H1 (cell line): ENCODE measurements around the gene VWA2. TPM values are rescaled to one million over a fixed set of nuclear protein-coding genes. Genes with fewer than 3 reads are reported as not detected.

Experiments
- CTCF ChIA-PET: fragments of 300-600 bp; sonication (Branson Sonifier 250); formaldehyde crosslinking; loops from one replicate; lab custom pipeline; 2021; ENCODE audit not compliant: partially characterized antibody; lab: Charles Lee
- POLR2A ChIA-PET: fragments of 300-600 bp; sonication (Branson Sonifier 250); formaldehyde crosslinking; loops from one replicate; lab custom pipeline; 2021; ENCODE audit warnings: inconsistent platforms; ENCODE audit not compliant: partially characterized antibody; lab: Charles Lee
- DNase-seq, 2 experiments: peaks; one replicate each; pipeline versions ENCODE4 v3.0.0 to v3.0.0-alpha.2; 2010 to 2022; ENCODE audit warnings: low spot score in 2 of 2, low read depth in 1 of 2, mixed read lengths in 1 of 2
- FAIRE-seq: peaks from 2 replicates; lab custom pipeline; 2011; peaks lifted over from hg19 to GRCh38; lab: Jason Lieb, UNC
- H2AFZ ChIP-seq: 2 replicates; pipeline ENCODE4 v1.8.1; 2012; ENCODE audit warnings: low read length, inconsistent platforms
- H2AK5ac ChIP-seq: 2 replicates; pipeline ENCODE4 v1.6.1; 2013; ENCODE audit warnings: low read depth, low read length
- H2BK120ac ChIP-seq: replicated peaks from 2 replicates; pipeline ENCODE3; 2013; ENCODE audit warnings: low read depth, low read length, inconsistent platforms
- H2BK12ac ChIP-seq: 2 replicates; pipeline ENCODE4 v1.6.1; 2013; ENCODE audit warnings: low read depth, low read length
- H2BK15ac ChIP-seq: 2 replicates; pipeline ENCODE4 v1.6.1; 2013; ENCODE audit warnings: low read length
- H2BK20ac ChIP-seq: 2 replicates; pipeline ENCODE4 v1.6.1; 2013; ENCODE audit warnings: low read length
- H2BK5ac ChIP-seq: 2 replicates; pipeline ENCODE4 v1.6.1; 2013; ENCODE audit warnings: low read depth, low read length
- H3K14ac ChIP-seq: 2 replicates; pipeline ENCODE4 v1.6.1; 2013; ENCODE audit warnings: inconsistent platforms; ENCODE audit not compliant: insufficient read length
- H3K18ac ChIP-seq: 2 replicates; pipeline ENCODE4 v1.6.1; 2013; ENCODE audit warnings: low read length; ENCODE audit errors: extremely low read depth
- H3K23ac ChIP-seq: 2 replicates; pipeline ENCODE4 v1.6.1; 2013; ENCODE audit warnings: inconsistent platforms; ENCODE audit not compliant: insufficient read length
- H3K23me2 ChIP-seq: 2 replicates; pipeline ENCODE4 v1.6.1; 2013; ENCODE audit warnings: low read depth, low read length
- H3K27ac ChIP-seq: 2 replicates; pipeline ENCODE4 v1.6.1; 2011; ENCODE audit warnings: low read depth, low read length, inconsistent platforms
- H3K27me3 ChIP-seq, 4 experiments: replicated peaks in 1 of 4; 1 replicate in 1 of 4; 2 replicates in 3 of 4; pipeline versions ENCODE4 v1.6.1 to v1.8.1; 2011 to 2013; ENCODE audit warnings: low read length in 3 of 4, mild to moderate bottlenecking in 3 of 4, inconsistent platforms in 2 of 4, mixed read lengths in 2 of 4, moderate library complexity in 1 of 4; ENCODE audit not compliant: control insufficient read depth in 3 of 4, insufficient read depth in 3 of 4; ENCODE audit errors: extremely low read depth in 1 of 4
- H3K36me3 ChIP-seq, 4 experiments: 2 replicates each; pipeline versions ENCODE4 v1.6.1 to v1.8.1; 2011 to 2013; ENCODE audit warnings: mild to moderate bottlenecking in 4 of 4, low read length in 3 of 4, moderate library complexity in 2 of 4, control low read depth in 1 of 4, inconsistent platforms in 1 of 4; ENCODE audit not compliant: insufficient read depth in 4 of 4, control insufficient read depth in 2 of 4
- H3K4ac ChIP-seq: replicated peaks from 2 replicates; pipeline ENCODE3; 2013; ENCODE audit warnings: low read length, low read depth, mixed read lengths, inconsistent platforms; ENCODE audit not compliant: insufficient read length
- H3K4me1 ChIP-seq, 4 experiments: replicated peaks in 1 of 4; 1 replicate in 1 of 4; 2 replicates in 3 of 4; pipeline versions ENCODE4 v1.6.1 to v1.8.1; 2011 to 2013; ENCODE audit warnings: low read length in 3 of 4, inconsistent platforms in 2 of 4, mixed read lengths in 1 of 4; ENCODE audit not compliant: insufficient read depth in 4 of 4, control insufficient read depth in 3 of 4
- H3K4me2 ChIP-seq, 2 experiments: 2 replicates each; pipeline versions ENCODE4 v1.6.1 to v1.8.1; 2011 to 2013; ENCODE audit warnings: low read depth in 2 of 2, low read length in 2 of 2, control low read depth in 1 of 2, inconsistent platforms in 1 of 2, mild to moderate bottlenecking in 1 of 2; ENCODE audit not compliant: insufficient read depth in 1 of 2
- H3K4me3 ChIP-seq, 4 experiments: fragments of 200-600, 300-600 bp in 1 of 4; sonication (generic), shearing (Covaris generic), sonication (Bioruptor Twin) in 1 of 4; 2 replicates each; pipeline versions ENCODE4 v1.5.1 to v1.8.1; 2011 to 2016; ENCODE audit warnings: low read length in 4 of 4, low read depth in 3 of 4, control low read depth in 2 of 4, inconsistent platforms in 2 of 4, mild to moderate bottlenecking in 2 of 4, mixed read lengths in 1 of 4, moderate library complexity in 1 of 4; ENCODE audit not compliant: insufficient read depth in 2 of 4; ENCODE audit errors: extremely low read depth in 1 of 4
- H3K56ac ChIP-seq: replicated peaks from 2 replicates; pipeline ENCODE3; 2013; ENCODE audit warnings: low read depth, mild to moderate bottlenecking, mixed read lengths, low read length, inconsistent platforms; ENCODE audit not compliant: insufficient read length
- H3K79me1 ChIP-seq: 2 replicates; pipeline ENCODE4 v1.6.1; 2013; ENCODE audit warnings: low read depth, low read length, control low read depth
- H3K79me2 ChIP-seq, 2 experiments: 2 replicates each; pipeline versions ENCODE4 v1.6.1 to v1.8.1; 2012 to 2013; ENCODE audit warnings: low read length in 2 of 2, mild to moderate bottlenecking in 2 of 2, inconsistent platforms in 1 of 2; ENCODE audit not compliant: insufficient read depth in 2 of 2, control insufficient read depth in 1 of 2
- H3K9ac ChIP-seq, 4 experiments: replicated peaks in 1 of 4; 1 replicate in 1 of 4; 2 replicates in 3 of 4; pipeline versions ENCODE4 v1.6.1 to v1.8.1; 2011 to 2013; ENCODE audit warnings: low read depth in 3 of 4, low read length in 3 of 4, control low read depth in 2 of 4, mild to moderate bottlenecking in 2 of 4, moderate library complexity in 2 of 4, inconsistent platforms in 1 of 4; ENCODE audit errors: extremely low read depth in 1 of 4
- H3K9me3 ChIP-seq, 2 experiments: 2 replicates each; pipeline versions ENCODE4 v1.6.1 to v1.8.1; 2012 to 2013; ENCODE audit warnings: mild to moderate bottlenecking in 2 of 2, moderate library complexity in 2 of 2, control low read depth in 1 of 2, inconsistent platforms in 1 of 2, low read depth in 1 of 2, low read length in 1 of 2, mixed read lengths in 1 of 2; ENCODE audit not compliant: insufficient read depth in 2 of 2
- H4K20me1 ChIP-seq, 2 experiments: replicated peaks in 1 of 2; 2 replicates each; pipeline versions ENCODE3 to v1.8.1; 2011 to 2013; ENCODE audit warnings: inconsistent platforms in 2 of 2, low read length in 2 of 2, mild to moderate bottlenecking in 1 of 2; ENCODE audit not compliant: insufficient read depth in 2 of 2, control insufficient read depth in 1 of 2
- H4K5ac ChIP-seq: 2 replicates; pipeline ENCODE4 v1.6.1; 2013; ENCODE audit warnings: low read length, low read depth, mixed read lengths, inconsistent platforms; ENCODE audit not compliant: insufficient read length
- H4K8ac ChIP-seq: 2 replicates; pipeline ENCODE4 v1.8.0; 2013; ENCODE audit warnings: mild to moderate bottlenecking, moderate library complexity, low read length, inconsistent platforms; ENCODE audit not compliant: insufficient read depth; ENCODE audit errors: extremely low read depth
- H4K91ac ChIP-seq: replicated peaks from 2 replicates; pipeline ENCODE3; 2013; ENCODE audit warnings: low read length, mixed read lengths, inconsistent platforms; ENCODE audit not compliant: insufficient read length
- ATF3 ChIP-seq: IDR thresholded peaks from 2 replicates; pipeline ENCODE4 v1.6.1; 2011; ENCODE audit warnings: low read depth, mild to moderate bottlenecking, low read length; ENCODE audit not compliant: insufficient read depth
- EP300 ChIP-seq, 2 experiments: IDR thresholded peaks; 1 replicate in 1 of 2; 2 replicates in 1 of 2; pipeline ENCODE4 v1.6.1; 2011 to 2012; ENCODE audit warnings: low read depth in 2 of 2, low read length in 2 of 2, mild to moderate bottlenecking in 2 of 2, borderline replicate concordance in 1 of 2, inconsistent platforms in 1 of 2, moderate library complexity in 1 of 2
- GABPA ChIP-seq: IDR thresholded peaks from 2 replicates; pipeline ENCODE4 v1.6.1; 2011; ENCODE audit warnings: mild to moderate bottlenecking, low read length, moderate library complexity, borderline replicate concordance; ENCODE audit not compliant: insufficient read depth
- MAFK ChIP-seq: IDR thresholded peaks from 2 replicates; pipeline ENCODE4 v1.6.1; 2012; ENCODE audit warnings: low read depth, mild to moderate bottlenecking, improper control_type of control experiment, low read length
- MAX ChIP-seq: IDR thresholded peaks from 2 replicates; pipeline ENCODE4 v1.6.1; 2012; ENCODE audit warnings: inconsistent platforms
- SIRT6 ChIP-seq: IDR thresholded peaks from one replicate; pipeline ENCODE4 v1.7.1; 2012; ENCODE audit warnings: low read length, inconsistent platforms
- SP2 ChIP-seq: IDR thresholded peaks from 2 replicates; pipeline ENCODE4 v1.6.1; 2012; ENCODE audit warnings: mild to moderate bottlenecking, low read length, inconsistent platforms
- SP4 ChIP-seq: IDR thresholded peaks from 2 replicates; pipeline ENCODE4 v1.6.1; 2012; ENCODE audit warnings: low read length, inconsistent platforms
- WGBS, 2 experiments: shearing (Covaris generic) in 1 of 2; methylation state at CpG; one replicate each; pipeline versions ENCODE4 v1.1.6 to v1.1.7; 2013 to 2015; ENCODE audit warnings: low lambda C conversion rate in 2 of 2, mixed read lengths in 2 of 2, inconsistent platforms in 1 of 2, low coverage in 1 of 2, missing lambda C conversion rate in 1 of 2; ENCODE audit not compliant: insufficient replicate concordance in 2 of 2, insufficient coverage in 1 of 2, insufficient read length in 1 of 2; ENCODE audit errors: extremely low coverage in 1 of 2, missing lambda C conversion rate in 1 of 2; 5-methylcytosine and 5-hydroxymethylcytosine counted together
- polyA plus RNA-seq, 7 experiments: library from polyadenylated mRNA; depleted of rRNA in 3 of 7; stranded (reverse) in 5 of 7; unstranded in 2 of 7; fragments of >200 nt in 5 of 7; fragments of 200-250 nt in 2 of 7; gene quantifications; 1 replicate in 5 of 7; 2 replicates in 1 of 7; 4 replicates in 1 of 7; pipeline versions ENCODE4 v1.2.1 to v1.2.3, GENCODE V29; 2011 to 2013; ENCODE audit warnings: missing spikeins in 2 of 7, mixed read lengths in 2 of 7
- total RNA-seq: library from RNA; stranded (reverse); fragmentation: NEBNext Ultra II Directional; extraction: Animal tissue kit (Norgen Biotek cat#: 25700); gene quantifications from 2 replicates; pipeline ENCODE4 v1.2.1, GENCODE V29; 2021

Gene VWA2
- total and polyA plus RNA-seq, 2 of the 8 experiments (the other 6 are each of a cell fraction or from before 2014, with no cell fraction given): 2.8 to 2.9 TPM

GRCh38 chr10:114189700-114190099, 49.4 kb upstream of the VWA2 start:
- Histone ChIP-seq H3K56ac (no peak overlapping the region), H3K36me3 (no peaks in the 10 kb centered on the region), H3K4me3 (no peak overlapping the region), H3K79me2 (no peaks in the 10 kb centered on the region), H4K8ac (no peak overlapping the region), H3K14ac (no peak overlapping the region), H4K91ac (no peak overlapping the region), H2BK12ac (no peak overlapping the region), H3K4me1 (no peaks in the 10 kb centered on the region), H3K27me3 (no peaks in the 10 kb centered on the region), H3K9ac (no peak overlapping the region), H2BK20ac (no peak overlapping the region), H4K5ac (no peak overlapping the region), H3K23ac (no peak overlapping the region), H3K4ac (no peak overlapping the region), H3K4me2 (no peak overlapping the region), H3K27ac (no peak overlapping the region), H3K23me2 (no peaks in the 10 kb centered on the region), H2BK15ac (no peak overlapping the region), H2AFZ (no peak overlapping the region), H3K79me1 (no peaks in the 10 kb centered on the region), H3K9me3 (no peaks in the 10 kb centered on the region), H2AK5ac (no peak overlapping the region), H3K18ac (no peak overlapping the region), H2BK120ac (no peak overlapping the region), H4K20me1 (no peaks in the 10 kb centered on the region), H2BK5ac (no peak overlapping the region)
- POLR2A ChIA-PET: no interaction called here
- DNase-seq (no peak), FAIRE-seq (no peak)
- CTCF ChIA-PET: no interaction called here
- WGBS, 2 experiments: 90% methylated on average over 8 of the region's 8 CpGs; no CpG with 5 or more reads in 1 of the 2 experiments
- TF ChIP-seq MAFK (no peak), SP2 (no peak), ATF3 (no peak), GABPA (no peak), EP300 (IDR thresholded peaks at IDR 0.05; ENCODE audit: borderline replicate concordance in 1 of 2, low read depth in 2 of 2, low read length in 2 of 2) (no peak), MAX (no peak), SIRT6 (no peak), SP4 (no peak)
